Measurements from ENCODE around the gene CRADD.
"Not testable (repeated sequence)": the region's sequence is repeated elsewhere in the genome, so short reads cannot be mapped to it uniquely, and the experiment has no call there.

CRADD gene

GRCh38 chr12:93901739-93902138 lies 224.6 kb downstream of the CRADD start:
- DNase-seq (ENCODE audit: low read depth in 2 of 2): no peak

- DNase-seq (ENCODE audit: low read depth in 2 of 2): no peak
Observed at GRCh38 chr12:93902192-93902591, 225.0 kb downstream of the CRADD start.

- DNase-seq (ENCODE audit: low read depth in 2 of 2): no peak
Observed at GRCh38 chr12:93902736-93903562, 225.8 kb downstream of the CRADD start.

GRCh38 chr12:93904124-93904523 lies 226.9 kb downstream of the CRADD start:
- no peak for DNase-seq (ENCODE audit: low read depth in 2 of 2)

GRCh38 chr12:93908264-93908663 lies 231.1 kb downstream of the CRADD start:
- DNase-seq (ENCODE audit: low read depth in 2 of 2): no peak

- no peak for DNase-seq (ENCODE audit: low read depth in 2 of 2)
Observed at GRCh38 chr12:93908846-93909567, 231.8 kb downstream of the CRADD start.

- DNase-seq (ENCODE audit: low read depth in 2 of 2): no peak
Observed at GRCh38 chr12:93911396-93911795, 234.2 kb downstream of the CRADD start.

GRCh38 chr12:93912086-93912733 lies 235.0 kb downstream of the CRADD start:
- DNase-seq (ENCODE audit: low read depth in 2 of 2): no peak

GRCh38 chr12:93913845-93914244 lies 236.7 kb downstream of the CRADD start:
- no peak for DNase-seq (ENCODE audit: low read depth in 2 of 2)

GRCh38 chr12:93914281-93914680 lies 237.1 kb downstream of the CRADD start:
- DNase-seq (ENCODE audit: low read depth in 2 of 2): no peak

GRCh38 chr12:93915411-93915810 lies 238.2 kb downstream of the CRADD start:
- no peak for DNase-seq (ENCODE audit: low read depth in 2 of 2)

- DNase-seq (ENCODE audit: low read depth in 2 of 2): no peak
Observed at GRCh38 chr12:93916402-93916801, 239.2 kb downstream of the CRADD start.

- no peak for DNase-seq (ENCODE audit: low read depth in 2 of 2)
Observed at GRCh38 chr12:93918262-93918661, 241.1 kb downstream of the CRADD start.

GRCh38 chr12:93918900-93919299 lies 241.7 kb downstream of the CRADD start:
- no peak for DNase-seq (ENCODE audit: low read depth in 2 of 2)

GRCh38 chr12:93921521-93921920 lies 244.3 kb downstream of the CRADD start:
- DNase-seq (ENCODE audit: low read depth in 2 of 2): no peak

- DNase-seq (ENCODE audit: low read depth in 2 of 2): no peak
Observed at GRCh38 chr12:93922583-93923006, 245.4 kb downstream of the CRADD start.

GRCh38 chr12:93924367-93924766 lies 247.2 kb downstream of the CRADD start:
- DNase-seq (ENCODE audit: low read depth in 2 of 2): no peak

- no peak for DNase-seq (ENCODE audit: low read depth in 2 of 2)
Observed at GRCh38 chr12:93925585-93926205, 248.5 kb downstream of the CRADD start.

- DNase-seq (ENCODE audit: low read depth in 2 of 2): no peak
Observed at GRCh38 chr12:93926237-93926636, 249.1 kb downstream of the CRADD start.

- not testable (repeated sequence) for DNase-seq (ENCODE audit: low read depth in 2 of 2)
Observed at GRCh38 chr12:93929081-93929480, 251.9 kb downstream of the CRADD start.

GRCh38 chr12:93937812-93938211 lies 260.6 kb downstream of the CRADD start:
- no peak for DNase-seq (ENCODE audit: low read depth in 2 of 2)

- no peak for DNase-seq (ENCODE audit: low read depth in 2 of 2)
Observed at GRCh38 chr12:93938317-93938716, 261.1 kb downstream of the CRADD start.

Data from stimulated activated CD4-positive, alpha-beta T cell treated with anti-CD3 and anti-CD28 coated beads, Interleukin-1b, Interleukin-23, amount 100 ng/mL, for 1 hour (primary cell).